NCI-H524 (cell line): ENCODE data around the gene NRXN3.

Source experiments
- DNase-seq, 2 experiments: peaks; one replicate each; lab custom pipeline; 2025; lab: John Stamatoyannopoulos, UW

Gene NRXN3

GRCh38 chr14:79352076-79352630, 1182.0 kb downstream of the NRXN3 start:
- no peak for DNase-seq

- DNase-seq, result no peak
These were observed 1184.2 kb downstream of the NRXN3 start for GRCh38 chr14:79354336-79354735.

GRCh38 chr14:79356040-79356439, 1185.9 kb downstream of the NRXN3 start:
- DNase-seq, result no peak

- no peak for DNase-seq
These were observed 1187.1 kb downstream of the NRXN3 start for GRCh38 chr14:79357307-79357706.

- no peak for DNase-seq
These were observed 1193.1 kb downstream of the NRXN3 start for GRCh38 chr14:79363291-79363690.

GRCh38 chr14:79369359-79370332, 1199.5 kb downstream of the NRXN3 start:
- no peak for DNase-seq

- DNase-seq, result no peak
These were observed 1200.8 kb downstream of the NRXN3 start for GRCh38 chr14:79370969-79371368.

GRCh38 chr14:79373451-79373850, 1203.3 kb downstream of the NRXN3 start:
- no peak for DNase-seq

- peak; percentile 15 to 54 for DNase-seq
These were observed 1205.2 kb downstream of the NRXN3 start for GRCh38 chr14:79375356-79375755.

- peak; percentile 28 to 75 for DNase-seq
These were observed 1206.4 kb downstream of the NRXN3 start for GRCh38 chr14:79376557-79376956.

GRCh38 chr14:79378020-79378419, 1207.8 kb downstream of the NRXN3 start:
- no peak for DNase-seq

GRCh38 chr14:79379266-79379665, 1209.1 kb downstream of the NRXN3 start:
- peak in 1 of 2 experiments; percentile 16 for DNase-seq

GRCh38 chr14:79383031-79383430, 1212.9 kb downstream of the NRXN3 start:
- DNase-seq, result no peak

- DNase-seq, result no peak
These were observed 1213.3 kb downstream of the NRXN3 start for GRCh38 chr14:79383475-79383874.

- DNase-seq, result no peak
These were observed 1224.9 kb downstream of the NRXN3 start for GRCh38 chr14:79395061-79395460.

- peak; percentile 78 to 96 for DNase-seq
These were observed 1234.8 kb downstream of the NRXN3 start for GRCh38 chr14:79404874-79405511.

- DNase-seq, result no peak
These were observed 1235.3 kb downstream of the NRXN3 start for GRCh38 chr14:79405512-79405910.

- DNase-seq, result no peak
These were observed 1237.4 kb downstream of the NRXN3 start for GRCh38 chr14:79407572-79407971.

- no peak for DNase-seq
These were observed 1238.5 kb downstream of the NRXN3 start for GRCh38 chr14:79408696-79409095.

GRCh38 chr14:79411403-79412174, 1241.4 kb downstream of the NRXN3 start:
- no peak for DNase-seq

GRCh38 chr14:79412822-79413221, 1242.6 kb downstream of the NRXN3 start:
- no peak for DNase-seq
